GM21825 (cell line): Measurements from ENCODE around the gene MPIG6B.

Experiments used
- ATAC-seq: cut with Tn5 transposase; IDR thresholded peaks from one replicate; pipeline ENCODE4 v1.9.1; 2021; ENCODE audit warnings: mild to moderate bottlenecking, moderate library complexity; ENCODE audit not compliant: unreplicated experiment

The MPIG6B gene

DNA sequence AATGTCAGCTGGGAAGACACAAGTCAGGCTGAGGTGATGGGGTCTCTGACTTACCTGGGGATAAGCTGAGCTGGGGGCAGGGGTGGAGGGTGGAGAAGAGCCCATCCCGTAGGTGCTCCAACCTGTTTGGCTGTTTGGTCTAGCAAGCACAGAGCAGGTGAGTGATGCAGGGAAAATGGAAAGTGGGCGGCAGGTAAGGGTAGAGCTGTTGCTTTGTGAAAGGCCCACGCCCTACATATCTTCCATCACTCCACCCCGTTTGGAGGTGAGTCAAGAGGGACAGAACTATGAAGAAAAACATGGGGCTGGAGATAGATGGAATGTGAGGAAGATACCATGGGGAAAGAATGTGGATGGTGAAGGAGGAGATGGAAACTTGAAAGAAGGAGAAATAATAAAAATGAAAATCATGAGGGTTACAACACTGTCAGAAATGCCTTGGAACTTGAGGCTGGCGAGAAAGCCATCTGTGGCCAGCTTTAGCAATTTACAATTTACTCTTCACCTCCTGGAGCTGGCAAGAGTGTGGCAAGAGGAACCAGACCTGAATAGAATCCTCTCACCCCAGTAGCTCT is 2.9 kb upstream of the MPIG6B start:
- no peak for ATAC-seq

- no peak for ATAC-seq
These were observed 1.7 kb upstream of the MPIG6B start, which contains the start of gene LY6G6C for GRCh38 chr6:31721351-31722020. Gene LY6G6C (minus strand): TSS chr6:31721746. CDS start chr6:31721679, 67 bp downstream.

GRCh38 chr6:31722173-31722572 is 1.0 kb upstream of the MPIG6B start:
- no peak for ATAC-seq

DNA sequence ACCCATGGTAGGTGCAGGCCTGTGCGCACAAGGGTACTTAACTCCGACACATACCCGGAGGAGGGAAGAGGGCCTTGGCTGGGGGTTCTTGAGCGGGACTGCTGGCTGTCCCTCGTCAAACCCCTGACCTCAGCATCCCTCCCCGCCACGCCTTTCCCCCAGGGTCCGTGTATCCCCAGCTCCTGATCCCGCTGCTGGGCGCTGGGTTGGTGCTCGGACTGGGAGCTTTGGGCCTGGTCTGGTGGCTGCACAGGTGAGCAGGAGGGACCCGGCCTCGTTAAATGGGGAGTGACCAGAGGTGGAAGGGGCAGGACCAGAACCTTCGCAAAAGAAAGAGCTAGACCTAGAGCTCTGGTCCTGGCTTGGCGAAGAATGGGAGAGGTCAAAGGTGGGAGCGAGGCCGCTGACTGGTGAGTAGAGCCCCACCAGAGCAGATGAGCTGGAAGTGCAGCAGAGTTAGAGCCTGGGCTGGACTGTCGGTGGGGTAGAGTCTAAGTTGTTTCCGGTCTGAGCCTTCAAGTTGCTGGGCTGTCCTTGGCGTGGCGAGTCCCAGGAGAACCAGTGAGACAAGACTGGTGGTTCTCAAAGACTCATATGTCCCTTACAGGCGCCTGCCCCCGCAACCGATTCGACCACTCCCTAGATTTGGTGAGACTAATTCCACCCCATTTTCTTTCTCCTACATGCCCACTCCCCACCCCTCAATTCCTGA is 963 bp downstream of the MPIG6B start:
- no peak for ATAC-seq

DNA sequence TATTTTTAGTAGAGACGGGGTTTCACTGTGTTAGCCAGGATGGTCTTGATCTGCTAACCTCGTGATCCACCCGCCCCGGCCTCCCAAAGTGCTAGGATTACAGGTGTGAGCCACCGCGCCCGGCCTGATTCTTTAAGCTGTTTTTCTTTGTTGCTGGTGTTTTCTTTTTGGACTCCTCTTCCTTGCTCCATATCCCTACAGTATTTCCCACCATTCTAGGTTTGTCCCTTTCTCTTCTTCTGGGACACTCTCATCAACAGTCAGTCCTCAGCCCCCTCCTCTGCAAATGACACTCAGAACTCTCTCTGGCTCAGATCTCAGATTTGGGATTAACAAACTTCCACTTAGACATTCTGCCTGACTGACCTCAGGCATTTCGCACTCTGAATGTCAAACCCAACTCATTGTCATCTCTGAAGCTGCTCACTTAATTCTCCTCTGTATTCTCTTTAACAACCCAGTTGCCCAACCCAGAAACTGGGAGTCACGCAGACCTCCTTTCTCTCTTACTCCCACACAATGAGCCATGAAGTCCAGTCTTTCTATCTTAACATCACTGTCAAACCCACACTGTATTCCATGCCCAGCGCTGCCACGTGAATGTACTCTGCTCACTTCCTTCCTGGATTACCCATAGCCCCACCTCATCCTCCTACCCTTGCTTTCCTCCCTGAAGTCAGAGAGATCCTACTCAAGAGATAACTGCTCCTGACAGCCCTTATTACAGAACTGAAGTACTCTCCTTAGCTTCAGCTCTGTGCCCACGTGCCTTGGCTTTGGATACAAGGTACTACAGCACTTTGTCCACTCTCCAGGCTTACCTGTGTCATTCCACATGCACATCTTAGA is 2.6 kb downstream of the MPIG6B start:
- ATAC-seq = no peak

- ATAC-seq = no peak
These were observed 4.0 kb downstream of the MPIG6B start for GRCh38 chr6:31727034-31727716.

DNA sequence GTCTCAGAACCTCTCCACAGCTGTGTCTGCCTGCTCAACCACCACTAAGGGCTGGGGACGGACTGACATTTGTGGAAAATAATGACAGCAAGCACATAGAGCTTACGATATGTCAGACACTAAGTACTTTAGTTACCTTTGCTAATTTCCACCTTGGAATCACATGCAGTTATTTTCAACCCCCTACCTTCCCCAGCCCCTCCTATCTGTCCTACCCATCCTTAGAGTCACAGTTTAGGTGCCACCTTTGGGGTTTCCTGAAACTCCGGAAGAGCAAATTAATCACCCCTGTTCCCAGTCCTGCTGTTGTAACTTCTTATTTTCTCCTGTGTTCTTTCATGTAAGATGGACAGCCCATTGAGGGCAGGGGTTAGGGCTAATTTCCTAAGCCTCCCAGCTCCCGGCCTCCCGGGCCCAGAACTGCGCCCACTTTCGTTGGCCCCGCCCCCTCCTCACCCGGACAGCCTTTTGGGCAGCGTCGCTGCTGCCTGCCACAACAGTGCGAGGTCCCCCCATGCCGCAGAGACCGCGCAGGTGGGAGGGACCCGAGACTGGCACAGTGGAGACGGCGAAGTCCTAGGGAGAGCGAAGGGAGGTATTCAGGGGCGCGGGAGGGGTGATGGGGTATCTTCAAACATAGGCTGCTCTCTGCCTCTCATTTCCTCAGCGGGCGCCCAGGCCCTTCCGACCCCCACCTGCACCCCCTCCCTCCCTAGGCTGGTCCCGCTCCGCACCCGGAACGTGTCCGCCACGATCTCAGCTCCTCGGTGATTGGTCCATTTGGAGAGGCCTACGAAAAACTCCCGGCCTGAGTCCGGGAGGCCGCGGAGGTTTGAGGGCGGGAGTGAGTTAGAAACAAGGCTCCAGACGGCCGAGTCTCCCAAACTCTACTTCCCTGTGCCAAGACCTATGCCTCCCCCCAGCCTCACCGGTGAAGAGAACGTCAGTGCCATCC is 4.8 kb downstream of the MPIG6B start:
- no peak for ATAC-seq

GRCh38 chr6:31728767-31729514 is 5.8 kb downstream of the MPIG6B start, which contains the start of gene DDAH2:
Gene DDAH2 (minus strand): TSS chr6:31729299. CDS start chr6:31729161, 138 bp downstream.
- ATAC-seq = no peak

- ATAC-seq = peak; percentile 31
These were observed 6.4 kb downstream of the MPIG6B start for GRCh38 chr6:31729515-31729978.

DNA sequence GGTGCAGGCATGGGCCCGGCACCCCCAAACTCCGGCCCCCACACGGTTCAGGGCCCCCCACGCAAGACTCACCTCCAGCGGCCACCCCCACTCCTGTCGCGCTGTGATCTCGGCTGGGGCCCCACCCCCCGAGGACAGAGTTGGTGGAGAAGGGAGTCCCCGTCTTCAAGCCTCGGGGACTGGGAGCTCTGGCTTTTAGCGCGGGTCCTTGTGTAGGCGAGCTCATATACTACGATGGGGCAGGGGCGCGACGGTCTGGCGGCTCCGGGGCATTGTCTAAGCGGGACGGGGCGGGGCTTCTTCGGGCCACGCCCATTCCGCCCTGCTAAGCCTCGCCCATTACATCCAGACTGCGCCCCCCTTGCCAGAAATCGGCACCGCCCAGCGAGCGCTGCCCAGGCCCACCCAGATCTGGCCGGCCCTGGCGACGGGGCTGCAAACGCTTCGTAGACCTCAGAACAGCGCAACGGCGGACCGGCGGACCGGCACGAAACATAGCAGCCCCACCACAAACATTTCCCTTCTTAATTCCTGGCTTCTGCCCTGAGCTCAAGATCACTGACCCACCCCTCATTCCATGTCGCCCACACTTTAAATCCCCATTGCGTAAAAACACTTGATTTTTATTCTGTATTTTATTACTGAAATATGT is 6.9 kb downstream of the MPIG6B start:
- no peak for ATAC-seq

GRCh38 chr6:31730631-31731086 is 7.5 kb downstream of the MPIG6B start:
- ATAC-seq = no peak

GRCh38 chr6:31732029-31732428 is 8.9 kb downstream of the MPIG6B start:
- no peak for ATAC-seq

- no peak for ATAC-seq
These were observed 10.6 kb downstream of the MPIG6B start for GRCh38 chr6:31733734-31734133.

DNA sequence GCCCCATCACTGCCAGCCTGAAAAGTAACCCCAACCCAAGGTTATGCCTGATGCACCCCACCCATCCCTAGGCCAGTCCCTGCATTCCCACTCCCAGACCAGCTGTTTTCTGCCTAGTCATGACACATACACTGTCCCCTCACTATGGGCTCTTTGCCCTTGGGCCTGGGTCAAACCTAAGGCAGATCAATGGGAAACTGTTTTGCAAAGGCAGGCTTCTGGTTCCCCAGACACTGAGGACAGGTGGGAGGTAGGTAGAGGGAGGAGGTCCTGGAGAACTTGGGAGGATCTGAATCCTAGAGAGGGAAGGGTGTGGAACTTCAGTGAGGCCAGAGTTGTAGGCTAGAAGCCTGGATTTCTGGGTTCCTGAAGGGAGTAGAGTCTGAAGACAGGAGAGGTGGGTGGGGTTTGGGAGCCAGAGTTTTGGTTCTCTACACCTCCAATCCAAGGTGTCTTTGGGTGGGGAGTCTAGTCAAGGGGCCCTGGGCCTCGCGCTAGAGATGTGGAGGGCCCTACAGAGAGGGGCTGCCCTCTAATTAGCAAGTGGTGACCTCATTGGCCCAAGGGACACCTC is 11.2 kb downstream of the MPIG6B start:
- ATAC-seq = no peak

DNA sequence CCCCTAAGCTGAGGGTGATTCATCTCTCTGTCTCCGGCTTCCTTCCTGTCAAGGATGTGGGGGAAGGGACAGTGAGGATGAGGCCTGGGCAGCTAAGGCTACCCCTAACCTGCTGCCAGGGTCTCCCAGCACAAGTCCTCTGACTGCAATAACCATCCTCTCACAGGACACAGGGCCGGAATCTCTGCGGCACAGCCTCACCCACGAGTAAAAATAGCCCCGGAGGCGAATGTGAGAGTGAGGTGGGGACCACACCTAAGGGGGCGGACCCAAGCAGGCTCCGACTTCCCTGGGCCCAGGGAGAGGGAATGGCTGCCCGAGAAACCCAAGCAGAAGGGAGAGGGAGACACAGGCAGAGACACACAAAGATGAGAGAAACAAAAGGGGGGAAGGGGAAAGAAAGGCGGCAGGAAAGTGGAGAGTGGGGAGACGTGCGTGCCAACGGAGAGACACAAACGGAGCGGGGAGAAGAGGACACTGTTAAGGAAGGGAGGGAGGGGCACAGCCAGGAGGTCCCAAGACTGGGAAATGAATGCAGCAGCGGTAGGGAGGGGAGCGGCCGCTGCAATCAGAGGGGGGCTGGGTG is 11.7 kb downstream of the MPIG6B start:
- no peak for ATAC-seq

DNA sequence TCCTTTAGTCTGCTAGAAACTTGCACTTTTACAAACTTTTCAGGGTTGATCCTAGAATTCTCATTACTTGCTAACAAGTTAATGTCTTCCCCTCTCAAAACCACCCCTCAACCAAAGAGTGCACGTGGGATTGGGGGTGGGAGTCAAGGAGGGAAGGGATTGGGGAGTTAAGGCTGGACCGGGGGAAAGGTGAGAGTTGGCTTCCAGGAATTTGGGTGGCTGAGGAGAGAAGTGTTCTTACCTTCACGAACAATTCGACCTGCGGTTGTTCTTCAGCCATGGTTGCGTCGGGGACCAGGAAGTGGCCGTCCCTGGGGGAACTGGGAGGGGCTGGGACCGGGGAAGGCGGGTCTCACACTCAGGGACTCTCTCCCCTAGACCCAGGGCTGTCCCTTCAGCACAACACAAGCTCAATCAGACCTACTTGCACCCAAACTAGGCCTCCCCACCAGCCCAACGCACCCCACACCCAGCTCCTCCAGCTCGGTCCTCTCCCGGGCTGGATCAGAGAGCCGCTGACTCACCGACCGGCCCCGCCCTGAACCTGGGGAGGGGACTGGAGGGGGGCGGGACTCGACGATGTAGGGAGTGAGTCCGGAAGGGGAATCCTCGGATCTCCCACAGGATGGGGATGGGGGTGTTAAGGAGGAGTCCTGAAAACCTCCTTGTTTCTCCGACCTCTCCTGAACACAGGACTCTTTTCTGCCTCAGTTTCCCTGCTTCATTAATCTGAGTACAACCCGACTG is 13.0 kb downstream of the MPIG6B start, which contains the start of gene CLIC1:
Gene CLIC1 (minus strand): TSS at position 510 of the 747 bp plus-strand sequence. CDS start 230 bp downstream, at position 280.
- ATAC-seq = no peak
